Measurements from ENCODE around the gene OR6J1.

The OR6J1 gene

GRCh38 chr14:22596354-22596879 lies 47.7 kb downstream of the OR6J1 start:
- TF ChIP-seq TAF1 (IDR thresholded peaks at IDR 0.05; ENCODE audit: borderline replicate concordance, insufficient read depth, low read length) (no peak), POLR2AphosphoS5 (IDR thresholded peaks at IDR 0.05; ENCODE audit: low read depth, low read length) (no peak), REST (IDR thresholded peaks at IDR 0.05; ENCODE audit: insufficient read depth in 1 of 2, low read depth in 2 of 2, low read length in 2 of 2) (no peak), FOXP2 (optimal IDR thresholded peaks at IDR 0.05; ENCODE audit: borderline replicate concordance, extremely low read depth, extremely low read length, insufficient read depth) (no peak), SIN3A (IDR thresholded peaks at IDR 0.05; ENCODE audit: borderline replicate concordance, insufficient read depth, low read length) (no peak)

- TF ChIP-seq FOXP2 (optimal IDR thresholded peaks at IDR 0.05; ENCODE audit: borderline replicate concordance, extremely low read depth, extremely low read length, insufficient read depth) (no peak), REST (IDR thresholded peaks at IDR 0.05; ENCODE audit: insufficient read depth in 1 of 2, low read depth in 2 of 2, low read length in 2 of 2) (no peak), TAF1 (IDR thresholded peaks at IDR 0.05; ENCODE audit: borderline replicate concordance, insufficient read depth, low read length) (no peak), POLR2AphosphoS5 (IDR thresholded peaks at IDR 0.05; ENCODE audit: low read depth, low read length) (no peak), SIN3A (IDR thresholded peaks at IDR 0.05; ENCODE audit: borderline replicate concordance, insufficient read depth, low read length) (no peak)
Observed at GRCh38 chr14:22594156-22594716, 49.9 kb downstream of the OR6J1 start.

DNA sequence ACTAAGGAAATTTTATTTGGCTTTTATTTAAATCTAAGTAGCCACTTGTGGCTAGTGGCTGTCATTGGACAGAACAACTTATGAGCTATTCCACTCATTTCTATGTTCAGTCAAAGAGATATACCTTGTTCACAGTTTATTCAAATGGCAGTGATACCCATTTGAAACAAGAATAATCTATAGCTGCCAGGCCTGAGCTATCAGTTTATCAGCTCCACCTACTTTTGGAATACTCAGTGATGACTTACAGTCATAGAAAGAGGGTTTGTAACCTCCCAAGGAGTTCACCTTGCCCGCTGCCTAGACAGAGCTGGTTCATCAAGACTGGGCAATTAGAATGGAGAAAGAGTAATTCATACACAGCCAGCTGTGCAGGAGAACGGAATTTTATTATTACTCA lies 50.6 kb downstream of the OR6J1 start:
- TF ChIP-seq POLR2AphosphoS5 (IDR thresholded peaks at IDR 0.05; ENCODE audit: low read depth, low read length), result no peak
- no peak for TF ChIP-seq FOXP2 (optimal IDR thresholded peaks at IDR 0.05; ENCODE audit: borderline replicate concordance, extremely low read depth, extremely low read length, insufficient read depth)
- TF ChIP-seq REST (IDR thresholded peaks at IDR 0.05; ENCODE audit: insufficient read depth in 1 of 2, low read depth in 2 of 2, low read length in 2 of 2), result no peak
- no peak for TF ChIP-seq TAF1 (IDR thresholded peaks at IDR 0.05; ENCODE audit: borderline replicate concordance, insufficient read depth, low read length)
- no peak for TF ChIP-seq SIN3A (IDR thresholded peaks at IDR 0.05; ENCODE audit: borderline replicate concordance, insufficient read depth, low read length)

DNA sequence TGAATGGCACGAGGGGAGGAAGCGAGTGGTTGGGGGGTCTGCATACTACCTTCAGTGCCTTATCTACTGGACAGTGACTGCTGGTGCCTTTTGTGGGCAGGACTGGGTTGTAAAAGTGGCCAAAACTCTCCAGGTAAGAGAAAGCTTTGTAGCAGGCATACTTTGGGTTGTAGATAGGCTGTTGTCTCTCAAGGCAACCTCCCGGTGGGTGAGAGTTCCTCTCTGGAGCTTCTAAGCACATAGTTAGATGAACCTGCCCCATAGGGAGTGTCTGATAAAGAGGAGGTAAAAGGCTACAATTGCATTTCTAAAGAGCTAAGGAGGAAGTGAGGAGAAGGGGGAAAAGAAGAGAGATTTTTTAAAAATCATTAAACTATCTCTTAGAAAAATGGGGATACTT lies 51.0 kb downstream of the OR6J1 start:
- no peak for TF ChIP-seq FOXP2 (optimal IDR thresholded peaks at IDR 0.05; ENCODE audit: borderline replicate concordance, extremely low read depth, extremely low read length, insufficient read depth)
- TF ChIP-seq POLR2AphosphoS5 (IDR thresholded peaks at IDR 0.05; ENCODE audit: low read depth, low read length), result no peak
- TF ChIP-seq REST (IDR thresholded peaks at IDR 0.05; ENCODE audit: insufficient read depth in 1 of 2, low read depth in 2 of 2, low read length in 2 of 2), result no peak
- TF ChIP-seq TAF1 (IDR thresholded peaks at IDR 0.05; ENCODE audit: borderline replicate concordance, insufficient read depth, low read length), result no peak
- no peak for TF ChIP-seq SIN3A (IDR thresholded peaks at IDR 0.05; ENCODE audit: borderline replicate concordance, insufficient read depth, low read length)
